ENCODE data around the gene TRIM29.
"Not testable (repeated sequence)": the region's sequence is repeated elsewhere in the genome, so short reads cannot be mapped to it uniquely, and the experiment has no call there.

Gene TRIM29, protein sequence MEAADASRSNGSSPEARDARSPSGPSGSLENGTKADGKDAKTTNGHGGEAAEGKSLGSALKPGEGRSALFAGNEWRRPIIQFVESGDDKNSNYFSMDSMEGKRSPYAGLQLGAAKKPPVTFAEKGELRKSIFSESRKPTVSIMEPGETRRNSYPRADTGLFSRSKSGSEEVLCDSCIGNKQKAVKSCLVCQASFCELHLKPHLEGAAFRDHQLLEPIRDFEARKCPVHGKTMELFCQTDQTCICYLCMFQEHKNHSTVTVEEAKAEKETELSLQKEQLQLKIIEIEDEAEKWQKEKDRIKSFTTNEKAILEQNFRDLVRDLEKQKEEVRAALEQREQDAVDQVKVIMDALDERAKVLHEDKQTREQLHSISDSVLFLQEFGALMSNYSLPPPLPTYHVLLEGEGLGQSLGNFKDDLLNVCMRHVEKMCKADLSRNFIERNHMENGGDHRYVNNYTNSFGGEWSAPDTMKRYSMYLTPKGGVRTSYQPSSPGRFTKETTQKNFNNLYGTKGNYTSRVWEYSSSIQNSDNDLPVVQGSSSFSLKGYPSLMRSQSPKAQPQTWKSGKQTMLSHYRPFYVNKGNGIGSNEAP

DNA sequence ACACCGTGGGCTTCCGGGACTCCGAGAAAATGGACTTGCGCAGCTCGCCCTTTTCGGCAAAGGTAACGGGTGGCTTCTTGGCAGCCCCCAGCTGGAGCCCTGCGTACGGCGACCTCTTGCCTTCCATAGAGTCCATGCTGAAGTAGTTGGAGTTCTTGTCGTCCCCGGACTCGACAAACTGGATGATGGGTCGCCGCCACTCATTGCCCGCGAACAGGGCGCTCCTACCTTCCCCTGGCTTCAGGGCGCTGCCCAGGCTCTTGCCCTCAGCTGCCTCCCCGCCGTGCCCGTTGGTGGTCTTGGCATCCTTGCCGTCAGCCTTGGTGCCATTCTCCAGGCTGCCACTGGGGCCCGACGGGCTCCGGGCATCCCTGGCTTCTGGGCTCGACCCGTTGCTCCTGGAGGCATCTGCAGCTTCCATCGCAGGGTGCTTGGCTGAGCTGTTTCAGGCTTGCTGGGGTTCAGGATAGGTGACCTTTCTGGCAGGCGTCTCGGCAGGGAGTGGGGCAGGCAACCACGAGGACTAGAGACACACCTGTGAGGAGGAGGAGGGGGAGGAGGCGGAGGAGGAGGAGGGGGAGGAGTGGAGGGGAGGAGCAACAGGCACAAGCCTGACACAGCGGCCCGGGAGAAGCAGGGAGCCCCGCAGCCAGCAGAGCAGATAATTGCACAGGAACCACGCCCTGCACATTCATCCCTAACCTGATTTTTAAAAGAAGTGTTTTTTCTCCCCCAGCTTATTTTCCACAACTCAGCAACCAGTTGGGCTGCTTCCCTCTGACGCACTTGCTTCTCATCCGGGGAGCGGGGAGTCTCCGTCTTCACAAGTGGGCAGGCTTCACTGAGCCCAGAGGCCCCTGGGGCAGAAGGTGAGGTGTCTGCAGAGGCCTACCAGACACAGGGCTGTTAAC lies at the start of gene TRIM29:
TSS of gene TRIM29 (minus strand) at position 503 of the 911 bp plus-strand sequence. CDS start at position 421, 82 bp downstream.
- no peak for FAIRE-seq

DNA sequence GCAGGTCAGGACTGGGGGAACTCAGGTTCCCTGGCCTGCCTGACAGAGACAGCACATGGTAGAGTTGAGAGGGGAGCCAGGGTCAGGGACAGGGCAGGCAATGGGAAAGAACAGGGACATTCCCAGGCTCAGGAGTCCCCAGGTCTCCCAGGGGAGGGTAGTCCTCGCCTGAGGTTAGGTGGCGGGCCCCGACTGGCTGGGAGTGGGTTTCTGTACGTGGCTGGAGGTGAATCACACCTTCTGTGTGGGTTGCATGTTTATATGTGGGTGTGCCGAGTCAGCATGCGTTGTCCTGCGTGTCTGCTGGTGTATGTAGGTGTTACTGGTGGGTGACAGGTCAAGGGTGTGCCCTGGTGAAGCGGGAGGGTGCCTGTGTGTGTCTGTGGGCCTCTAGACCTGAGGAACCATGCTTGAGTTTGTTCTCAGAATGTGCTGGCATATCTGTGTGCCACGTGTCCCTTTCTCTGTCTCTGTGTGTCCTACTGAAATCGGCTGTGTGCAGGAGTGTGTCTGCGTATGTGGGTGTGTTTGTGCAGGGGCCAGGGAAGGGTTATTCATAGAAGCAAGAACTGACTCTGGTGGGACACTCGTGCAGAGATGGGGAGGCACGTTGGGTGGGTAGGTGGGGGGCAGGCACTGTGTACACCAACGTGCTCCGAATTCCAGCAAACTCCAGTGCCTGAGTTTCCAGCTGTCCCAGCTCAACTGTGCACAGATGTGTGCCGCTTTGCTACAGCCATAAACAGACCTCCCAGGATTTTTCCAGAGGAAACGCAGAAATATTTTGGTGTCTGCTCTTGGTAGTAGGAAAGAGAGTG lies 49.1 kb upstream of the TRIM29 start:
- FAIRE-seq: no peak

GRCh38 chr11:120186456-120186773 lies 48.5 kb upstream of the TRIM29 start:
- no peak for FAIRE-seq

GRCh38 chr11:120185706-120186455 lies 48.0 kb upstream of the TRIM29 start:
- no peak for FAIRE-seq

DNA sequence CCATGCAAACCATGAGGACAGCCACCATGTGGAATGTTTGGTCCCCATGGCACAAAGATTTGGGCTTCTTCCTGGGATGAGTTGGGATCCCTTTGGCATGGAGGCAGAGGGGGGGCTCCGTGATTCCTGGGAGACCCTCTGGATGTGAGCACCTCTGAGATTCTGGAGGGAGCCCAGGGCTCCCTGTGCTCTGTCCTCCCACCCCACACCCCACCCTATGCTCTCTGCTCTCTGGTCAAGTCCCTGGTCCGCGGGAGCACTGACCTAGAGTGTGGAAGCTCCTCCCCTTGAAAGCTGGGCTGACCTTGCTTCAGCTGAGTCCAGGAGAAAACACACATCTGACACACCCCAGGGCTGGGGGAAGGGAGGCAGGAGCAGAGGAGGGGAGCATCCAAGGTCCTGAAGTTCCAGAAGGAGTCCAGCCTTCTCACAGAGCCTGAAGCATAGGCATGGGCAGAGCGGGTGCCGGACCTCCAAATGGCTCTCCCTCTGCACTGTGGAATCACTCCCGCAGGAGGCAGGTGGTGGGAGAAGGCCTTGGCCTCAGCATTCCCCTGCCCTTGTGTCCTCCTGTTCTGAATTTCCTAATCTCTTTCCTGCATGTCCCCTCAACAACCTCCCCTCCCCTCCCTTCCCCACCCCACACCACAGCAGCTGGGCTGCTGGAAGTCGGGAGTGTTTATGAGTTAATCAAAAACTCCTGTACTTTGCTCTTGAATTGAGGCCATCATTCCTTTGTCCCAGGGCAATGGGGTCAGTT lies 47.2 kb upstream of the TRIM29 start:
- FAIRE-seq: no peak

GRCh38 chr11:120184371-120184945 lies 46.5 kb upstream of the TRIM29 start:
- FAIRE-seq: no peak

DNA sequence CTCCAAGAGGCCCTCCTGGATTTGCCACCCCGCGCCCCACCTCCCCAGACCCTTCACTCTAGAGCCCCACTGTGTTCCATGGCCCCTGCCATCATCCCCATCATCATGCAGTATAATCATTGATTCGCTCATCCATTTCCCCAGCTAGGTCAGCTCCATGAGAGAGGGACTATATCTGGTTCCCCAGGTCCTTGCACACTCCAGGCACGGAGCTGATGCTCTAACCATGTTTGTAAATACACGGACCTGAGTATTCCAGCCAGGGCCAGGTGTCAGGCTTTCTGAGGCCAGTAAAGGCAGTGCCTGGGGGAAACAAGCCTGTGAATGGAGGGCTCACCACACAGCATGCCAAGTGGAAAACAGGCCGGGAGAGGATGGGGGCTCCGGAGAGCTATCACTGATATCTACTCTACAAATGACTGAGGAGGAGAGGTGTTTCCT lies 45.8 kb upstream of the TRIM29 start:
- no peak for FAIRE-seq

DNA sequence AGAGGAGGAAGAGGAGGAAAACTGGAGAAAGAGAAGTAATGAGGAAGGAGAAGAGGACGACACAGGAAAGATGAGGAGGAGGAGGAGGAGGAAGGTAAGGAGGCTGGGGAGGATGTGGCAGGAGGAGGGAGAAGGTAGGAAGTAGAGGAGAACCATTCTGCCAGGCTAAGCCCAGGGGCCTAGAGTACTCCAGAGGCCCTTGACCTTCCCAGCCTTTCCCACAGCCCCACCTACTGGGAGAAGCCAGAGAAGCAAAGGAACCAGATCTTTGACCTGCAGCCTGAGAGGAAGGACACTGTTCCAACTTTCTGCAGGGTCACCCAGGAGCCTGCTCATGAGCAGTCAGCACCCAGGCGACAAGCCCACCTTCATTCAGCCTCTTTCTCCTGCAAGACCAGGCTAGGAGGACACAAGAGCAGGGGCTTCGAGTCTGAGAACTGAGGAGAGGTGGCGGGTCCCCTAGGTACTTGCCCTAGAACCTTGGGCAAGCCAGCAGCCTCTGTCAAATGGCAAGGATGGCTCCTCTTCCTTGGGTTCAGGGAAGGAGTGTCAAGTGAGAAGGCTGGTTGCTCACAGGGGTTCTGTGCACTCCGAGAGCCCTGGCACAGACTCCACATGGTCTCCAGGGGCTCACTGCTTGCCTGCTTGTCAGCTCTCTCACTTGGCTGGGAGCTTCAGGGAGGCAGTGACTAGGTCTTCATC lies 45.0 kb upstream of the TRIM29 start:
- no peak for FAIRE-seq

- FAIRE-seq: no peak
Observed at GRCh38 chr11:120182372-120182771, 44.5 kb upstream of the TRIM29 start.

DNA sequence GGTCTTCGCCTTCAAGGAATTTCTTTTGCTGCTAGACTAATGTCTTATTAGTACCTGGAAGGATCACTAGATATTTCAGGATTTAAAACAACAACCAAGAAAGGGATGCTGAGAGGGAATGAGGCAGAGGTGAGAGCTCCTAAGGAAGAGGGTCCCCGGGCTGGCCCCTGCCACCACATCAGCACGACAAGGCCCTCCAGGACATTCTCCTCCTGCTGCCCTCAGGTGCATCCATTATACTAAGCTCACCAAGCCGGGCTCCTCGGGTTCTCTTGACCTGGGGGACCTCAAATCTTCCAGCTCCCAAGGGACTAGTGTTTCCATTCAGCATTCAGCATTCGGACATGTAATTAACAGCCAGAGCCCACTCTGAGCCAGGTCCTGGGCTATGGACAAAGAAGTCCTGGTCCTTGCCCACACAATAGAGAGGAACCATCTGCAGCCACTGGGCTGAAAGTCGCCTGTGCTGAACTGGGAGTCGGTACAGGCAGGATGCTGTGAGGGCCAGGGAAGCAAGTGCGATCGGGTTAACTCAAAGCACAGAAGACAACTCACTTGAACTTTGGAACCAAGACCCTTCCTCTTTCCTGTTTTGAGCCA lies 43.6 kb upstream of the TRIM29 start:
- no peak for FAIRE-seq

GRCh38 chr11:120180551-120181232 lies 42.8 kb upstream of the TRIM29 start:
- FAIRE-seq: no peak

DNA sequence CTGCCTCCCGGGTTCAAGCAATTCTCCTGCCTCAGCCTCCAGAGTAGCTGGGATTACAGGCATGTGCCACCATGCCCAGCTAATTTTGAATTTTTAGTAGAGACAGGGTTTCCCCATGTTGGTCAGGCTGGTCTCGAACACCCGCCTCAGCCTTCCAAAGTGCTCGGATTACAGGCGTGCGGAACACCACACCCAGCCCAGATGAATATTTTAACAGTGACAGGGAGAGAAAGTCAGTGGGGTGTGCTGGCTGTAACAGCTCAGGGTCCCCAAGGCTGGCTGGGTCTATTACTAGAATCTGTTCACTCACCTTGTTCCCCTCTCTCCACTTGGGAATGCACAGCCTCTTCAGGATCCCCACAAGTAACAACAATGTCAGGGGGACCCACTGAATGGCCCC lies 42.1 kb upstream of the TRIM29 start:
- FAIRE-seq: not testable (repeated sequence)

DNA sequence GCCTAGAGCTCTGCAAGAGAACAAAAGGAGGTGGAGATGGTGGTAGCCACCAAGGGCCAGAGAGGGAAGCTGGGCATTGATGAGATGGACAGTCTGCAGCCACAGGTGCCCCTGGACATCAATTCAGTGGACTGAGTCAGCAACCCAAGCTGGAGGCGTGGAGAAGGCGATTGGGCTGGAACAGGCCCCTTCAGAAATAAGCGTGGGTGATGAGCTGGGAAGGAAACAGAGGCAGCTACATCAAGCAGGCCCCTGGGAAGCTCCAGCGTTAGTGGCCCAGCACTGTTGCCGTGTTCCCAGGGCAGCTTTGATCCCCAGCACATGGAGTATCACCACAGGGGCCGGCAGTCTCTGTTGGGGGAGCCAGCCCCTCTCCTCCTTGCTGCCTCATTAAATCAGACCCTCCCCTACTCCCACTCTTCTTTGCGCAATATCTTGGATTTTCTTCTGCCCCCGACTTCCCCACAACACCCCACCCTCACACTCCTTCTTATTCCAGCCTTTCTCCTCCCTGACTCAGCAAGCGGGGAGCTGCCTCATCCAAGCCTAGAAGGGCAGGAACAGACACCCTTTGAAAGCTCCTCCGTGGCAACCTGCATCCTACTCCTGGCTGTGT lies 41.3 kb upstream of the TRIM29 start:
- no peak for FAIRE-seq

DNA sequence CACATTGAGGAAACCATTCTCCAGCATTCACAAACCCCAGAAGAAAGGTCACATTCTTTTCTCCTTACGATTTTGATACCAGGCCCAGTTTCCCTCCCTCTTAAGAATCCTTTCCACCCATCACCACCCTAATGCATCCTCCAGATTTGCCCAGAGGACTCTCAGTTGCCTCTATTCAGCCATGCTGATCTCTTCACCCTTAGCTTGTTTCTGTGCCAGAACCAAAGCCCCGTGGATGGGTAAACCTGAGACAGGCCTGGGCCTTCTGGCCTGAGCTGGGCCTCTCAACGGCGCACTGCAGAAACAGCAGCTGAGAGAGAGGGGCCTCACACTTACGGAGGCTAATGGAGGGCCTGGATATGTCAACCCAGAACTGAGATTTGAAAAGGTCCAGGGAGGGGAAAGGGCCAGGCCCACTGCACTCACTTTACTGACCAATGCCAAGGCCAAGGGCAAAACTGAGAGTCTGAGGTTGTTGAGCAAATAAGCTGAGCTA lies 40.7 kb upstream of the TRIM29 start:
- FAIRE-seq: no peak

DNA sequence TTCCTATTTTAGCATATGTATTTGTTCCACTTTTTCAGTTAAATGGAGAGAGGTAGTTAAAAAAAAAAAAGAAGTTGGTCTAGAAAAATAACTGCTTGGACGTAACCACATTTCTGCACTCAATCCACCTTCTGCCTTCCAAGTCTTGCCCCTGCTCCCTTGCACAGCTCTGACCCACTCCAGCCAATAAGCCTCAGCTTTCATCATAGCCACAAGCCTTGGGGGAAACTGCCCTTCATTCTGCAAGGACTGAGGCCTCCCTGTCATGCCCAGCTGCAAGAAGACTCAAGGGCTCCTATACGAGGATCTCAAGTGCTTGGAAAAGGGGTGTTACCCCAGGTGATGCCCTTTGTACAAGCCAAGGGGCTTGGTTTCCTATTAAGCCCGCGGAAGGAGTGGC lies 37.0 kb upstream of the TRIM29 start:
- FAIRE-seq: no peak

DNA sequence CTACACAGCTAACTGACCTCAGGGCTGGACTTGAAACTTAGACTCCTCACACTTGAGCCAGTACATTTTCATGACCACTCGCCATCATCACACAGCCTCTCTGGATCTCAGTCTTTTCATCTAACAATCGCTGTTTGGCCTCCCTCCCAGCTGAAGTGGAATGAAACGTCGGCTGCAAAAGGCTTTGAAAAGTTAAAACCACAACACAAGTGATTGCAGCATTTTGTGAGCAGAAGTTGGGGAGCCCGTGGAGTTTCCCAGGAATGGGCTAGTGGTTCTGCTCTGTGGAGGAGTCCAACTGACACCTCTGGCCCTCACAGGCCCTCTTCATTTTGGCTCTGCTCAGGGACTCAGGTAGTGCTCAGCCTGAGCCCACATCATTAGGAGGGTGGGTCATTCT lies 35.9 kb upstream of the TRIM29 start:
- FAIRE-seq: no peak

DNA sequence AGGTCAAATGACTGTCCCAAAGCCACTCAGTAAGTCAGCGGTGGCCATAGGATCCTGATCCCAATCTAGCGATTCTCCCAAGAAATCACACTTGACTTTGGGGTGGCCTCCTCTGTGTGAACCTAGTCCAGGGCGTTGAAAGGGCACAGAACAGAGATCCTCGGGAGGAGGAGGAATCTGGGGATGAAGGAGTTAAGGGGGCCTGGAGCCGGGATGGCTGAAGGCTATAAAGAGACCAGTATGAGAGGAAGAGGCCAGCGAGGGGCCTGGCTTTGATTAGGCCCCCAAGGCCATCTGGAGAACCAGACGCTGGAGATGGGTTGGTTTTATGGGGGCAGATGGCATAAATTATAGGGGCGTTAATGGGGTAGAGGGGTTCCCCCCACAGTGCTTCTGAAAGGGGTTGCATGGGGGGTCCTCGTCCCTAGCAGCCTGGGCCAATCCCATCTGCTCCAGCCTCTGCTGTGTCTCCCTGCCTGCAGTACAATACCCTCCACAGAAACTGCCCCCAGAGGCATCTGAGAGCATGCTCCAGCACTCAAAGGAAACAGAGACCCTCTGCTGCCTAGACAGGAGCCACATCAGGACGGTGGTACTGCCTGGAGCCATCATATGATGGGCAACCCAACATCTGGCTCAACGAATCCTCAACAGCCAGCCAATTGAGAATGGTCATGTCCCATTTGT lies 35.2 kb upstream of the TRIM29 start:
- FAIRE-seq: no peak
